K562 treated with DMSO at 1 percent for 24 hours (cell line): ENCODE data around the gene OSCP1. TPM values are rescaled to one million over a fixed set of nuclear protein-coding genes. Genes with fewer than 3 reads are reported as not detected.

Source experiments
- total RNA-seq: library from RNA; unstranded; fragments of 300-600 nt; gene quantifications from 2 replicates; pipeline ENCODE4 v1.2.3, GENCODE V29; 2022; ENCODE audit warnings: low read depth; ENCODE audit not compliant: insufficient read depth

The OSCP1 gene
- total RNA-seq = not detected in 2 replicates

GRCh38 chr1:36450270-36450918 is at the start of gene OSCP1:
Gene OSCP1, minus strand, starts transcription at chr1:36450451. Its CDS starts 82 bp downstream, at chr1:36450369.

GRCh38 chr1:36482724-36483388 is 32.6 kb upstream of the OSCP1 start, which contains the start of gene CSF3R:
Gene CSF3R, minus strand, starts transcription at chr1:36482913. Its CDS starts 3,417 bp downstream, at chr1:36479496.

GRCh38 chr1:36463803-36464604 is 13.8 kb upstream of the OSCP1 start, which contains the start of gene MRPS15:
Gene MRPS15, minus strand, starts transcription at chr1:36464384. Its CDS starts 109 bp downstream, at chr1:36464275.

GRCh38 chr1:36397378-36398230 is 52.6 kb downstream of the OSCP1 start, which contains the start of gene LSM10:
Gene LSM10, minus strand, starts transcription at chr1:36397908. Its CDS starts 3,779 bp downstream, at chr1:36394129.

GRCh38 chr1:36385410-36386264 is 64.6 kb downstream of the OSCP1 start, which contains the start of gene STK40:
Gene STK40, minus strand, starts transcription at chr1:36385924. Its CDS starts 24,592 bp downstream, at chr1:36361332.

Other genes starting within 250 kb of the OSCP1 start
- 63.0 and 63.2 TPM in 2 replicates for gene THRAP3, start 226.0 kb downstream of the OSCP1 start, total RNA-seq
- gene SH3D21, start 144.1 kb downstream of the OSCP1 start, total RNA-seq = 2.5 and 2.7 TPM in 2 replicates
- gene EVA1B, start 126.8 kb downstream of the OSCP1 start, total RNA-seq = 182 TPM in 2 replicates
- 165 and 175 TPM in 2 replicates for gene STK40, start 64.5 kb downstream of the OSCP1 start, total RNA-seq
- gene LSM10, start 52.5 kb downstream of the OSCP1 start, total RNA-seq = 191 and 204 TPM in 2 replicates
- 112 and 118 TPM in 2 replicates for gene MRPS15, start 13.9 kb upstream of the OSCP1 start, total RNA-seq
- 7.0 and 8.2 TPM in 2 replicates for gene CSF3R, start 32.5 kb upstream of the OSCP1 start, total RNA-seq